NCI-H2081 (cell line): ENCODE measurements around the gene MRPL22.
"Not testable (repeated sequence)": the region's sequence is repeated elsewhere in the genome, so short reads cannot be mapped to it uniquely, and the experiment has no call there.

Experiments
- DNase-seq, 2 experiments: peaks; one replicate each; lab custom pipeline; 2025; lab: John Stamatoyannopoulos, UW

The MRPL22 gene

GRCh38 chr5:154995679-154996078 lies 54.8 kb downstream of the MRPL22 start:
- DNase-seq, result no peak

GRCh38 chr5:154997746-154998145 lies 56.9 kb downstream of the MRPL22 start:
- DNase-seq, result no peak

- DNase-seq, result no peak
Measured at GRCh38 chr5:154999865-155000264, 59.0 kb downstream of the MRPL22 start.

- DNase-seq, result no peak
Measured at GRCh38 chr5:155001523-155001922, 60.6 kb downstream of the MRPL22 start.

GRCh38 chr5:155002722-155003121 lies 61.8 kb downstream of the MRPL22 start:
- not testable (repeated sequence) for DNase-seq

GRCh38 chr5:155004138-155004744 lies 63.4 kb downstream of the MRPL22 start:
- no peak for DNase-seq

GRCh38 chr5:155006265-155006664 lies 65.4 kb downstream of the MRPL22 start:
- not testable (repeated sequence) for DNase-seq

GRCh38 chr5:155008669-155009068 lies 67.8 kb downstream of the MRPL22 start:
- no peak for DNase-seq

- no peak for DNase-seq
Measured at GRCh38 chr5:155010881-155011280, 70.0 kb downstream of the MRPL22 start.

- no peak for DNase-seq
Measured at GRCh38 chr5:155013526-155013925, 72.7 kb downstream of the MRPL22 start, which contains the start of gene KIF4B. Gene KIF4B (plus strand): TSS chr5:155013755. CDS start chr5:155013860, 105 bp downstream.

- DNase-seq, result no peak
Measured at GRCh38 chr5:155015239-155015638, 74.4 kb downstream of the MRPL22 start.

- no peak for DNase-seq
Measured at GRCh38 chr5:155017610-155018009, 76.7 kb downstream of the MRPL22 start.
